Left colon (tissue), 2 donors: Measurements from ENCODE around the gene EEF1E1. TPM values are rescaled to one million over a fixed set of nuclear protein-coding genes. Genes with fewer than 3 reads are reported as not detected.

Experiments
- total RNA-seq, 2 donors: library from RNA; stranded (reverse); fragmentation: NEBNext Ultra II Directional; extraction: Animal tissue kit (Norgen Biotek cat#: 25700); gene quantifications; one replicate each; pipeline ENCODE4 v1.2.1, GENCODE V29; 2021
- donor health status: DM: no; HTN: no; CAD: no.
- donor health status: DM: yes; HTN: yes; CAD: no.

Gene EEF1E1
- total RNA-seq, 2 donors from 2014 or later, result 6.1 to 14.5 TPM

Other genes with a start within 250 kb of the EEF1E1 start
- gene TXNDC5, start 191.8 kb downstream of the EEF1E1 start, total RNA-seq, result 100 to 1,000 TPM in 1 of 2 donors, 10 to 100 TPM in 1; 74.8 to 128 TPM
- gene BLOC1S5, start 38.2 kb downstream of the EEF1E1 start, total RNA-seq, result 10 to 100 TPM; 10.1 to 11.0 TPM